GM18867 (cell line): ENCODE results near the gene CHEK2.
"Not testable (repeated sequence)": the region's sequence is repeated elsewhere in the genome, so short reads cannot be mapped to it uniquely, and the experiment has no call there.

ENCODE experiments used
- ATAC-seq: cut with Tn5 transposase; IDR thresholded peaks from one replicate; pipeline ENCODE4 v1.9.1; 2021; ENCODE audit warnings: mild to moderate bottlenecking, moderate library complexity; ENCODE audit not compliant: unreplicated experiment

Gene CHEK2

GRCh38 chr22:28693041-28693760 lies 48.4 kb downstream of the CHEK2 start:
- not testable (repeated sequence) for ATAC-seq

- ATAC-seq = not testable (repeated sequence)
Observed at GRCh38 chr22:28689796-28690195, 51.8 kb downstream of the CHEK2 start.

GRCh38 chr22:28682966-28683365 lies 58.7 kb downstream of the CHEK2 start:
- not testable (repeated sequence) for ATAC-seq

- ATAC-seq = not testable (repeated sequence)
Observed at GRCh38 chr22:28680813-28681490, 60.7 kb downstream of the CHEK2 start.

GRCh38 chr22:28679611-28680287 lies 61.9 kb downstream of the CHEK2 start, which contains the start of gene TTC28:
TSS of gene TTC28 (minus strand) at chr22:28679840. CDS start at chr22:28679723, 117 bp downstream.
- not testable (repeated sequence) for ATAC-seq

GRCh38 chr22:28678778-28679610 lies 62.6 kb downstream of the CHEK2 start:
- ATAC-seq = not testable (repeated sequence)

GRCh38 chr22:28678170-28678569 lies 63.5 kb downstream of the CHEK2 start:
- ATAC-seq = not testable (repeated sequence)

GRCh38 chr22:28674121-28674563 lies 67.5 kb downstream of the CHEK2 start:
- no peak for ATAC-seq

- ATAC-seq = no peak
Observed at GRCh38 chr22:28670756-28671155, 70.9 kb downstream of the CHEK2 start.

GRCh38 chr22:28670161-28670560 lies 71.5 kb downstream of the CHEK2 start:
- ATAC-seq = no peak

GRCh38 chr22:28669387-28669786 lies 72.2 kb downstream of the CHEK2 start:
- no peak for ATAC-seq

- ATAC-seq = not testable (repeated sequence)
Observed at GRCh38 chr22:28663569-28663942, 78.1 kb downstream of the CHEK2 start.

GRCh38 chr22:28658448-28658847 lies 83.2 kb downstream of the CHEK2 start:
- no peak for ATAC-seq

GRCh38 chr22:28656181-28656580 lies 85.4 kb downstream of the CHEK2 start:
- no peak for ATAC-seq

GRCh38 chr22:28650463-28650862 lies 91.2 kb downstream of the CHEK2 start:
- no peak for ATAC-seq

- no peak for ATAC-seq
Observed at GRCh38 chr22:28648792-28649191, 92.8 kb downstream of the CHEK2 start.

GRCh38 chr22:28647216-28647615 lies 94.4 kb downstream of the CHEK2 start:
- no peak for ATAC-seq

GRCh38 chr22:28639321-28639720 lies 102.3 kb downstream of the CHEK2 start:
- no peak for ATAC-seq
